Measurements from ENCODE around the gene TRPC6. TPM values are rescaled to one million over a fixed set of nuclear protein-coding genes. Genes with fewer than 3 reads are reported as not detected.

The TRPC6 gene
- total and polyA plus RNA-seq, 2 of the 8 experiments (the other 6 are each of a cell fraction or from before 2014, with no cell fraction given): 0.26 to 0.39 TPM

DNA sequence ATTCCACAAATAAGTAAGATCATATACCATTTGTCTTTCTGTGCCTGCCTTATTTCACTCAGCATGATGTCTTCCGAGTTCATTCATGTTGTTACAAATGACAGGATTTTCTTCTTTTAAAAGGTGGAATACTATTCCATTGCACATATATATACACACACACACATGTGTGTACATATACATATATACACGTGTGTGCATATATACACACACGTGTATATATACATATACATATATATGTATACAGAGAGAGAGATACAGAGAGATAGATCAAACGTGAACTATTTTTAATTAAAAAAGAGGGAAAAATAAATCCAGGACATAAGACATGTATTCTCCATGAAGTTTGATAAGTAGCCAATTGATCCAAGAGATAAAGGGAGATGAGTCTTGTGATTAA lies 108.1 kb downstream of the TRPC6 start:
- CTCF ChIA-PET (ENCODE audit: partially characterized antibody): no interaction called here
- Histone ChIP-seq H3K4me3 (ENCODE audit: extremely low read depth in 1 of 4, insufficient read depth in 2 of 4, low read depth in 3 of 4, low read length in 4 of 4) (no peak overlapping the region), H3K4me2 (ENCODE audit: insufficient read depth in 1 of 2, low read depth in 2 of 2, low read length in 2 of 2) (no peak overlapping the region), H3K79me1 (ENCODE audit: low read depth, low read length) (no peaks in the 10 kb centered on the region), H4K5ac (ENCODE audit: insufficient read length, low read depth, low read length) (no peak overlapping the region), H3K4ac (replicated peaks; ENCODE audit: insufficient read length, low read depth, low read length) (no peak overlapping the region), H2BK12ac (ENCODE audit: low read depth, low read length) (no peak overlapping the region), H2BK120ac (replicated peaks; ENCODE audit: low read depth, low read length) (no peak overlapping the region), H4K8ac (ENCODE audit: extremely low read depth, insufficient read depth, low read length) (no peak overlapping the region), H2BK20ac (ENCODE audit: low read length) (no peak overlapping the region), H3K79me2 (ENCODE audit: control insufficient read depth in 1 of 2, insufficient read depth in 2 of 2, low read length in 2 of 2) (no peaks in the 10 kb centered on the region), H3K4me1 (replicated peaks in 1 of 4; ENCODE audit: control insufficient read depth in 3 of 4, insufficient read depth in 4 of 4, low read length in 3 of 4) (0 out of 7 replicates have a peak, but pooled peaks cover 0 to 4% (median 2%) of the 10 kb centered on the region in 4 experiments), H4K20me1 (replicated peaks in 1 of 2; ENCODE audit: control insufficient read depth in 1 of 2, insufficient read depth in 2 of 2, low read length in 2 of 2) (no peaks in the 10 kb centered on the region), H3K23me2 (ENCODE audit: low read depth, low read length) (no peaks in the 10 kb centered on the region), H3K9me3 (ENCODE audit: insufficient read depth in 2 of 2, low read depth in 1 of 2, low read length in 1 of 2) (no peaks in the 10 kb centered on the region), H3K23ac (ENCODE audit: insufficient read length) (no peak overlapping the region), H3K36me3 (ENCODE audit: control insufficient read depth in 2 of 4, insufficient read depth in 4 of 4, low read length in 3 of 4) (no peaks in the 10 kb centered on the region), H3K27me3 (replicated peaks in 1 of 4; ENCODE audit: control insufficient read depth in 3 of 4, extremely low read depth in 1 of 4, insufficient read depth in 3 of 4, low read length in 3 of 4) (no peaks in the 10 kb centered on the region), H4K91ac (replicated peaks; ENCODE audit: insufficient read length, low read length) (no peak overlapping the region), H2BK15ac (ENCODE audit: low read length) (no peak overlapping the region), H2BK5ac (ENCODE audit: low read depth, low read length) (no peak overlapping the region), H3K27ac (ENCODE audit: low read depth, low read length) (no peak overlapping the region), H3K9ac (replicated peaks in 1 of 4; ENCODE audit: extremely low read depth in 1 of 4, low read depth in 3 of 4, low read length in 3 of 4) (no peak overlapping the region), H3K18ac (ENCODE audit: extremely low read depth, low read length) (no peak overlapping the region), H3K56ac (replicated peaks; ENCODE audit: insufficient read length, low read depth, low read length) (no peak overlapping the region), H2AFZ (ENCODE audit: low read length) (no peak overlapping the region), H2AK5ac (ENCODE audit: low read depth, low read length) (no peak overlapping the region), H3K14ac (ENCODE audit: insufficient read length) (no peak overlapping the region)
- POLR2A ChIA-PET (ENCODE audit: partially characterized antibody): no interaction called here
- no peak for DNase-seq (ENCODE audit: low read depth in 1 of 2, low spot score in 2 of 2)
- FAIRE-seq: no peak
- 87% methylated on average over 4 of the region's 4 CpGs; no CpG with 5 or more reads in 1 of the 2 experiments for WGBS, 2 experiments (ENCODE audit: extremely low coverage in 1 of 2, insufficient coverage in 1 of 2, insufficient read length in 1 of 2, insufficient replicate concordance in 2 of 2, low coverage in 1 of 2, low lambda C conversion rate in 2 of 2, missing lambda C conversion rate in 1 of 2)
- TF ChIP-seq TBP (IDR thresholded peaks at IDR 0.05; ENCODE audit: low read depth, low read length) (no peak), ZNF274 (IDR thresholded peaks at IDR 0.05; ENCODE audit: borderline replicate concordance, extremely low read depth, low read length) (no peak), CBX8 (IDR thresholded peaks at IDR 0.05; ENCODE audit: borderline replicate concordance, low read depth, low read length) (no peak), BACH1 (IDR thresholded peaks at IDR 0.05; ENCODE audit: low read length) (no peak), PHF8 (conservative IDR thresholded peaks at IDR 0.05; ENCODE audit: low read depth, low read length) (no peak), CTBP2 (IDR thresholded peaks at IDR 0.05; ENCODE audit: borderline replicate concordance, insufficient read depth, insufficient read length, low read length) (no peak), SUZ12 (IDR thresholded peaks at IDR 0.05; ENCODE audit: low read length) (no peak), KDM5A (IDR thresholded peaks at IDR 0.05; ENCODE audit: low read length) (no peak), POU5F1 (IDR thresholded peaks at IDR 0.05; ENCODE audit: low read depth, low read length) (no peak), YY1 (IDR thresholded peaks at IDR 0.05; ENCODE audit: low read depth, low read length) (no peak), BRCA1 (IDR thresholded peaks at IDR 0.05; ENCODE audit: low read depth, low read length) (no peak), SAP30 (IDR thresholded peaks at IDR 0.05; ENCODE audit: insufficient read depth, insufficient replicate concordance, low read length) (no peak), RFX5 (IDR thresholded peaks at IDR 0.05; ENCODE audit: borderline replicate concordance, low read depth, low read length) (no peak), EP300 (IDR thresholded peaks at IDR 0.05; ENCODE audit: borderline replicate concordance in 1 of 2, low read depth in 2 of 2, low read length in 2 of 2) (no peak)
